Measurements from ENCODE around the gene PA2G4. TPM values are rescaled to one million over a fixed set of nuclear protein-coding genes. Genes with fewer than 3 reads are reported as not detected.
A peak's percentile ranks its signal among the peaks of the same experiment; 100 is the strongest.

Gene PA2G4
- total and polyA plus RNA-seq, 2 donors (not counting 3 experiments of a cell fraction or from before 2014, with no cell fraction given), result 121 to 188 TPM

- H3K4me1 ChIP-seq (ENCODE audit: control insufficient read depth, extremely low read depth, insufficient read depth, low read length), result peaks cover 28% of the 10 kb centered on the region
- intact Hi-C loops (cut with micrococcal nuclease) (loop anchor here (1.0 kb wide), 1 partner anchor 24 kb away; the partner anchor contains the start of gene MYL6B), dilution Hi-C loops (cut with MboI; ENCODE audit: extremely low pct_ligation_motif_present, low sequenced_read_pairs) (no loop called here)
- H3K4me2 ChIP-seq (ENCODE audit: insufficient read depth, low read length), result peak within 1 kb of the TSS; percentile 82
- peak within 1 kb of the TSS; percentile 16 for H2AFZ ChIP-seq (ENCODE audit: low read depth, low read length)
- H3K27me3 ChIP-seq (ENCODE audit: control insufficient read depth in 2 of 2, insufficient read depth in 2 of 2, low read length in 2 of 2), result no peaks in the 10 kb centered on the region
- peak within 1 kb of the TSS; percentile 66 for H3K9ac ChIP-seq (replicated peaks; ENCODE audit: extremely low read depth, insufficient read depth, low read length)
- no peaks in the 10 kb centered on the region for H4K20me1 ChIP-seq (replicated peaks; ENCODE audit: control insufficient read depth, extremely low read depth, insufficient read depth, low read length)
- H3K9me1 ChIP-seq (replicated peaks; ENCODE audit: control insufficient read depth, extremely low read depth, insufficient read depth, low read length), result no peaks in the 10 kb centered on the region
- peak; percentile 45 for TF ChIP-seq POLR2AphosphoS5 (IDR thresholded peaks at IDR 0.05; ENCODE audit: insufficient read depth, low read depth, low read length)
- no peak for TF ChIP-seq EZH2 (IDR thresholded peaks at IDR 0.05; ENCODE audit: borderline replicate concordance, low read depth, low read length, severe bottlenecking)
- TF ChIP-seq MYC (IDR thresholded peaks at IDR 0.05; ENCODE audit: low read depth, low read length), result no peak
- no peak for TF ChIP-seq GATA2 (IDR thresholded peaks at IDR 0.05; ENCODE audit: insufficient read depth, insufficient read length, low read depth, low read length)
- TF ChIP-seq FOS (IDR thresholded peaks at IDR 0.05; ENCODE audit: borderline replicate concordance, insufficient read depth, low read length), result no peak
- TF ChIP-seq, protein P1, sequence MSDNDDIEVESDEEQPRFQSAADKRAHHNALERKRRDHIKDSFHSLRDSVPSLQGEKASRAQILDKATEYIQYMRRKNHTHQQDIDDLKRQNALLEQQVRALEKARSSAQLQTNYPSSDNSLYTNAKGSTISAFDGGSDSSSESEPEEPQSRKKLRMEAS (IDR thresholded peaks at IDR 0.05; ENCODE audit: insufficient read depth, insufficient read length), result peak; percentile 77
- TF ChIP-seq POLR2A (IDR thresholded peaks at IDR 0.05; ENCODE audit: low read depth, low read length), result peak; percentile 82
- TF ChIP-seq JUN (IDR thresholded peaks at IDR 0.05; ENCODE audit: borderline replicate concordance, insufficient read depth, insufficient read length, low read depth), result peak; percentile 89
- TF ChIP-seq, protein P2, sequence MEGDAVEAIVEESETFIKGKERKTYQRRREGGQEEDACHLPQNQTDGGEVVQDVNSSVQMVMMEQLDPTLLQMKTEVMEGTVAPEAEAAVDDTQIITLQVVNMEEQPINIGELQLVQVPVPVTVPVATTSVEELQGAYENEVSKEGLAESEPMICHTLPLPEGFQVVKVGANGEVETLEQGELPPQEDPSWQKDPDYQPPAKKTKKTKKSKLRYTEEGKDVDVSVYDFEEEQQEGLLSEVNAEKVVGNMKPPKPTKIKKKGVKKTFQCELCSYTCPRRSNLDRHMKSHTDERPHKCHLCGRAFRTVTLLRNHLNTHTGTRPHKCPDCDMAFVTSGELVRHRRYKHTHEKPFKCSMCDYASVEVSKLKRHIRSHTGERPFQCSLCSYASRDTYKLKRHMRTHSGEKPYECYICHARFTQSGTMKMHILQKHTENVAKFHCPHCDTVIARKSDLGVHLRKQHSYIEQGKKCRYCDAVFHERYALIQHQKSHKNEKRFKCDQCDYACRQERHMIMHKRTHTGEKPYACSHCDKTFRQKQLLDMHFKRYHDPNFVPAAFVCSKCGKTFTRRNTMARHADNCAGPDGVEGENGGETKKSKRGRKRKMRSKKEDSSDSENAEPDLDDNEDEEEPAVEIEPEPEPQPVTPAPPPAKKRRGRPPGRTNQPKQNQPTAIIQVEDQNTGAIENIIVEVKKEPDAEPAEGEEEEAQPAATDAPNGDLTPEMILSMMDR (IDR thresholded peaks at IDR 0.05; ENCODE audit: extremely low read depth in 1 of 2, insufficient read depth in 1 of 2, low read depth in 1 of 2, low read length in 2 of 2), result no peak
- TSS peak; percentile 52 for BruUV-seq (replicated peaks)
- peak within 1 kb of the TSS; percentile 46 for H3K27ac ChIP-seq (ENCODE audit: insufficient read depth, low read depth, low read length)
- H3K4me3 ChIP-seq (replicated peaks in 1 of 3; ENCODE audit: insufficient read depth in 1 of 3, low read depth in 1 of 3, low read length in 3 of 3), result peak within 1 kb of the TSS; percentile 63 to 75 (median 68)
- no peaks in the 10 kb centered on the region for H3K9me3 ChIP-seq (replicated peaks; ENCODE audit: control insufficient read depth, insufficient read depth, low read length)
- POLR2A ChIA-PET, result interaction anchor here (0.5 to 2.6 kb wide), 11 partner anchors 9 to 94 kb away, joined by 3 to 38 read pairs (median 5); partner anchors contain the start of genes MYL6, PA2G4, RNF41 and SMARCC2
- peaks cover 4 to 22% of the 10 kb centered on the region in 2 experiments for H3K36me3 ChIP-seq (ENCODE audit: control insufficient read depth in 2 of 2, extremely low read depth in 1 of 2, insufficient read depth in 2 of 2, low read length in 2 of 2)
- FAIRE-seq, result peak; percentile 97
- H3K79me2 ChIP-seq (ENCODE audit: control insufficient read depth, insufficient read depth, low read length), result peaks cover 19% of the 10 kb centered on the region
- peak; percentile 100 for DNase-seq (ENCODE audit: low read depth, low spot score)
- CTCF ChIA-PET, result interaction anchor here (0.6 to 3.1 kb wide), 17 partner anchors 9 to 390 kb away, joined by 3 to 40 read pairs (median 5); partner anchors contain the start of genes MYL6, MYL6B, RNF41 and SMARCC2
Observed at GRCh38 chr12:56127888-56128669, 23.7 kb downstream of the PA2G4 start, which contains the start of gene ESYT1. Gene ESYT1 (plus strand): TSS chr12:56128267. CDS start chr12:56128320, 53 bp downstream.
